NCI-H69 (cell line): ENCODE measurements around the gene ARHGAP8.
A peak's percentile ranks its signal among the peaks of the same experiment; 100 is the strongest.
"Not testable (repeated sequence)": the region's sequence is repeated elsewhere in the genome, so short reads cannot be mapped to it uniquely, and the experiment has no call there.

Source experiments
- DNase-seq: peaks from one replicate; lab custom pipeline; 2025; lab: John Stamatoyannopoulos, UW

Gene ARHGAP8

DNA sequence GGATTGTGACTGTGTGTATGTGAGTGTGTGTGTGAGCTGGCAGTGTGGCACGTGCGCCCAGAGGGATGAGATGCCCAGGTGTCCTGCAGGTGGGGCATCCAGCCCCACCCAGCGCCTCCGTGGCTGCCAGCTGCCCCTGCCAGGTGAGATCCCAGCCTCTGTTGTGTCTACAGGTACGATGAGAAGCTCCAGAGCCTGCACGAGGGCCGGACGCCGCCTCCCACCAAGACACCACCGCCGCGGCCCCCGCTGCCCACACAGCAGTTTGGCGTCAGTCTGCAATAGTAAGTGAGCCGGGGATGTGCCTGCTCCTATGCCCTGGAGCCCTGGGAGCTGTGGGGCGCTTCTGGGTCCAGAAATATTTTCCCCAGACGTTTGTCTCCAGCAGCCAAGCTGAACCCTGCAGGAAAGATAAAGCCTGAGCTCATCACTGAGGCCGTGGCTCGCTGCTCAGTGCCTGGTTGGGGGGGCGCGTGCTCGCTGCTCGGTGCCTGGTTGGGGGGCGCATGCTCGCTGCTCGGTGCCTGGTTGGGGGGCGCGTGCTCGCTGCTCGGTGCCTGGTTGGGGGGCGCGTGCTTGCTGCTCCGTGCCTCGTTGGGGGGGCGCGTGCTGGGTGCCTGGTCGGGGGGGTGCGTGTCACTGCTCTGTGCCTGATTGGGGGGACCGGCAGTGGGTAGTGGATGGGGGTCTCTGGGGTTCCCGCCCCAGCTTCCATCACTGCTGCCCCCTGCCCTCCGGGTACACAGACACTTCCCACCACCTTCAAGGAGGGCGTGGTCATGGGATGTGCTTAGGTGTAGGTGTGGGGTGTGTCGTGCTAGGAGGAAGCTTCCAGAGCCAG, 73.2 kb downstream of the ARHGAP8 start:
- DNase-seq: peak; percentile 35

DNA sequence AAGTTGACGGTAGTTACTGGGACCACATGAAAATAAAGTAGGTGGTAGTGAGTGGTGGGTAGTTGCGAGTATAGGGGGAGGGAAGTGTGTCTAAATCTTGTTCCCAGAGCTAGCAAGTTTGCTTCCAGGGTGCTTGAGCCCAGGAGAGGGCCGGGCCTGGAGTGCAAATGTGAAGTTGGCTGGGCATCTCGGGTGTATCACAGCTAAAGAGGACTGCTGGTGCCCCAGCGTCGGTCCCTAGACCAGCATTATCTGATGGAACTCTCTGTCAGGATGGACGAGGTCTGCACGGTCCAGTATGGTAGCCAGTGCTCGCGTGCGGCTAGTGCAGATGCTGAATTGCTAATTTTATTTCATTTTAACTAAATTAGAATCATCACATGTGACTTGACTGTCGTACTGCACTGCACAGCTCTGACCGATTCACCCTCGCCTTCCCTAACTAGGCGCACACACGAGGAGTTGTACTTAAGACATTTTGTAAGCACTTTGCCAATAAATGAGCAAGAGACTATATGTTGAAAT, 75.4 kb downstream of the ARHGAP8 start:
- no peak for DNase-seq

DNA sequence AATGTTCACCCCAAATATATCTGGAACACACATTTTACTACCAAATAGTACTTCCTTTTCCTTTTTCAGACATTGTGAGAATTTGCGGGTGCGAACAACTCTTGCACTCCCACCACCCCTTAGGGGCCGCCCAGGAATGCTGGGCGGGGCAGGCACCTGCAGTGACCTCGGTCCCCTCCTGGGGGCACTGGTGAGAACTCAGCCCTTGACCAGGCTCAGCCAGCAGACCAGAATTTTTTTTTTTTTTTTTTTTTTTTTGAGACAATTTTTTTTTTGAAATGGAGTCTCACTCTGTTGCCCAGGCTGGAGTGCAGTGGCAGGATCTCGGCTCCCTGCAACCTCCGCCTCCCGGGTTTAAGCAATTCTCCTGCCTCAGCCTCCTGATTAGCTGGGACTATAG, 75.8 kb downstream of the ARHGAP8 start:
- DNase-seq: peak; percentile 25

DNA sequence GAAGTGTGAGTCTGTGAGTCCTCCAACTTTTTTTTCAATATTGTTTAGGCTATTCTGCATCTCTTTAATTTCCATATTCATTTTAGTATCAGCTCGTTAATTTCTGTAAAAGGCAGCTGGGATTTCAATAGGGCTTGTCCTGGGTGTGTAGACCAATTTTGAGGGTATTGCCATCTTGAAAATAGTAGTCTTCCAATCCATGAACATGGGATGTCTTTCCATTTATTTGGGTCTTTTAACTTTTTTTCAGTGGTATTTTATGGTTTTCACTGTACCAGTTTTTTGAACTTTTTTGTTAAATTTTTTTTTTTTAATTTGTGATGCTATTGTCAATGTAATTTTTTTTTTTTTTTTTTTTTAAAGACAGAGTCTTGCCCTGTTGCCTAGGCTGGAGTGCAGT, 79.5 kb downstream of the ARHGAP8 start:
- no peak for DNase-seq

DNA sequence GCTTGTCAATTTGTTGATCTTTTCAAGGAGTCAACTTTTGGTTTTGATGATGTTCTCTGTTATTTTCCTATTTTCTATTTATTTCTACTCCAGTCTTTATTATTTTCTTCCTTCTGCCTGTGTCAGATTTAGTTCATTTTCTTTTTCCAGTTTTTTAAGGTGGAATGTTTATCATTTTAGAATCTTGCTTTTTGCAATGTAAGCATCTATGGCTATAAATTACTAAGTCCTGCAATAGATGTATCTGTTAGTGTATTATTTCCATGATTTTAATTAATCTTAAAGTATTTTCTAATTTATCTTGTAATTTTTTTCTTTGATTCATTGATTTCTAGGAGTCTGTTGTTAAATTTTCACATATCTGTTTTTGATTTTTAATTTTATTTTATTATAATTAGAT, 81.7 kb downstream of the ARHGAP8 start:
- no peak for DNase-seq

DNA sequence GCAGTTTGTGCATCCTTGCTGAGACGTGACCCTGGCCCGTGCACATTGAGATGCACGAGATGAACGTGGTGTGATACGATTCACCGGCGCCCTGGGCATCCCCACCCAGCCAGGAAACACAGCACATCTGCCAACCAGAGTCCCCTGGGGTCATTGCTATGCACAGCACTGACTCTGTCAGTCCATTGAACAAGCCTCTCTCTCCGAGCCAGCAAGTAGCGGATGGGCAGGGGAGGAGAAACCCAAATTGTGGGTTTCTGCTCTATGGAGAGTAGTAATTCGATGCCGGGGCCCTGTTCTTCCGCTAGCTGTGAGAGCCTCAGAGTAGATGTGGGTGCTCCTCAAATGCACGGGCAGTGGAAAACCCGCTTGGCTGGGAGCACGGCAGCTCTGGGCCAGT, 85.1 kb downstream of the ARHGAP8 start:
- DNase-seq: no peak

DNA sequence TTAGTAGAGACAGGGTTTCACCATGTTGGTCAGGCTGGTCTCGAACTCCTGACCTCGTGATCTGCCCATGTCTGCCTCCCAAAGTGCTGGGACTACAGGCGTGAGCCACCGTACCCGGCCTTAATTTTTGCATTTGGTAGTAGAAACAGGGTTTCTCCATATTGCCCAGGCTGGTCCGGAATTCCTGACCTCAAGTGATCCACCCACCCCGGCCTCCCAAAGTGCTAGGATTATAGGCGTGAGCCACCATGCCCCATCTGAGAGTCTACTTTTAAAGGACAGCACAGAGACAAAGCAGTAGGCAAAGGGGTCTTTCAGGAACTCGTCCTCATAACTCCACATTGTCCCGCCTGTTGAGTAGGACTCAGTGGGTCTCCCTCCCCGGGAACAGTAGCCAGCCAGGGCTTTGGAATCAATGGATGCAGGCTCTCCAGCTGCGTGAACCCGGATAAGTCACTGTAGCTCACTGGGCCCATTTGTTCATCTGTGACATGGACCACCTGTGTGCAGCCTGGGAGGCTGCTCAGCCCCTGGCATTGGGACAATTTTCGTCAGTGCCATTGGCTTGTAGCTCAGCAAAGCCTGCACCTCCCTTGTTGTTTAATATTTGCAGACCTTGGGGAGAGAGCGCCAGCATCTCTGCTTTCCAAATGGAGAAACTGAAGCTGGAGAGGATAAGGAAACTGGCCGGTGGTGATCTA, 86.1 kb downstream of the ARHGAP8 start:
- DNase-seq: no peak

DNA sequence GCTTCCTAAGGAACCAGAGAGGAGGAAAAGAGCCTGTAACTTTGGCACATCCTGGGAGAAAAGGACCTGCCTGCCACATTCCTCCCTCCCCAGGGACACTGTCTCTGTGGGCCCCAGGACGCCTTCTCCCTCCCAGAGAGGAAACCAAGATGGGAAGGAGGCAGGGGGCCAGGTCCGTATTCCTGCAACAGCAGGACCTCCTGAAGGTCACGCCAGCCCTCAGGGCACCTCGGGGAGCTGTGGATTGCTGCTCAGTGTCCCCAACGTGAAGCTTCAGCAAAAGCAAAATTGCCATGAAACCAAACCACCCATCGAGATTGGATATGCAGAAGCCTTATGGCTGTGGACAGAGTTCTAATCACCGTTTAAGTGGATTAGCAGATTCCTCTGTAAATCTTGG, 86.7 kb downstream of the ARHGAP8 start:
- no peak for DNase-seq

DNA sequence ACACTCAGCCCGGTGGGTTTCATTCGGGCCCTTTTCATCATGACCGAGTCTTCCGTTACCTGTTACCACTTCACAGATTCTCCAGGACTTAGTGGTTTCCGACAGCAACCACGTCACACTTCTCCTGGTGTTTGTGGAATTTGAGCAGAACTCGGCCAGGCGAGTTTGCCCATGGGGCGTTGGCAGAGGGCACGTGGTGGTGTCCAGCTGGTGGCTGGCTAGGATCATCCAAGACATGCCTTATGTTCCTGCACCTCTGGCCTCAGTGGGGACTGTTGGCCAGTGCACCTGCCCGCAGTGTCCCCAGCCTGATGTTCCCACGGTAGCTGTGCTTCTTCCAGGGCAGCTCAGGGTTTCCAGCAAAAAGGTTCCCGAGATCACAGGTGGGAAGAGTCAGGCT, 87.3 kb downstream of the ARHGAP8 start:
- no peak for DNase-seq

DNA sequence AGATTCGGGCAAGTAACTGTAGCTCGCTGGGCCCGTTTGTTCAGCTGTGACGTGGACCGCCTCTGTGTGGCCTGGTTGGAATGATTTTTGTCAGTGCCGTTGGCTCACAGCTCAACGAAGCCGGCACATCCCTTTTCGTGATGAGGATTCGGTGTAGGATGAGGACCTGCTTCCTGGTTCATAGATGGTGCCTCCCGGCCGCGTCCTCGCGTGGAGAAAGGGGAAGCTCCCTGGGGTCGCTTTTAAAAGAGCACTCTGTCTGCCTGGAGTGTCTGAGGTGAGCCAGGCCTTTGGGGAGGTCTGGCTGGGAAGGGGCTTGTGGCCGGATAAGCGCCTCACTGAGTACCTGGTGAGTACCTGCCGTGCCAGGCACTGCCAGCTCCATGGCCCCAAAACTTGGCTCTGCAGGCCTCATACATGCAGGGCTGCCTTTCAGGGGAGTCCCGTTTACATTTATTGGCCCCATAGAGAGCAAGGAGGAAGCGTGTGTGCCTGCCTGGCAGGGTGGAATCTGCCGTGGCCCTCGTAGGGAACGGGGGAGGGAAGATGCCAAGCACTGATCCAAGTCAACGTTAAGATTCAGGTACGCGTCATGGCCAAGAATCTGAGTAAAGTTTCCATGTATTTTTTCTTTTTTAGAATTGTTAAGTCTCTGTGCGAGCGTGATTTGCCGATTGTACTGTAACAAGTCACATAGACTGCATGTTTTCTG, 88.4 kb downstream of the ARHGAP8 start:
- DNase-seq: no peak

DNA sequence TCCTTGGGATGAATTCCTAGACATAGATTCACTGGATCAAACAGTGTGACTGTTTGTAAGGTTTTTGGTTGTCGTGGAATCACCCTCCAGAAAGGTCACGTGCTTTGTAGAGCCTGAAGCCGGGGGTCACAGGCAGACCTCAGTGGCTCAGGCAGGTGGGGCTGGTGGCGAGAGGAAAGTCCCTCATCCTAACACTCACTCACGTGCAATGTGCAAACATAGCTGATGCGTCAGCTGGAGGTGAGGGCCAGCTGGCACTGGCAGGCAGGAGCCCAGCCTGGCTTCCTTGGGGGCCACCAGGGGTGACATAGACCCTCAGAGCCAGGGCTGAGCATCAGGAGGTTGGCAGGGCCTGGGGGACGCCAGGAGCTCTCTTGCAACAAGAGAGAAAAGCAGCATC, 90.0 kb downstream of the ARHGAP8 start:
- no peak for DNase-seq

DNA sequence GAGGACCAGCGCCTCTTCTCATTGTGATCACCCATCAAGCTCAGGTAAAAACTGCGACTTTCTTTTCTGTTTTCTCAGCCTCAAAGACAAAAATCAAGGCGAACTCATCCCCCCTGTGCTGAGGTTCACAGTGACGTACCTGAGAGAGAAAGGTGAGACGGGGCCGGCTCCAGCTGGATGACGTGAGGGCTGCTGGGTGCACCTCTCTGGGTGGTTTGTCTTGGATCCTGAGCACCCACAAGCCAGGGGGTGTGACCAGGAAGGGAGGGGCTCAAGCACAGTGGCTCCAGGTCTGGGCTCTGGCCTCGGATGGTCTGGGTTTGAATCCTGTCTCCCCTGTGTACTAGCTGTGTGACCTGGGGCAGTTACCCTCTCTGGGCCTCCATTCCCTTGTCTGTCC, 92.8 kb downstream of the ARHGAP8 start:
- DNase-seq: no peak

DNA sequence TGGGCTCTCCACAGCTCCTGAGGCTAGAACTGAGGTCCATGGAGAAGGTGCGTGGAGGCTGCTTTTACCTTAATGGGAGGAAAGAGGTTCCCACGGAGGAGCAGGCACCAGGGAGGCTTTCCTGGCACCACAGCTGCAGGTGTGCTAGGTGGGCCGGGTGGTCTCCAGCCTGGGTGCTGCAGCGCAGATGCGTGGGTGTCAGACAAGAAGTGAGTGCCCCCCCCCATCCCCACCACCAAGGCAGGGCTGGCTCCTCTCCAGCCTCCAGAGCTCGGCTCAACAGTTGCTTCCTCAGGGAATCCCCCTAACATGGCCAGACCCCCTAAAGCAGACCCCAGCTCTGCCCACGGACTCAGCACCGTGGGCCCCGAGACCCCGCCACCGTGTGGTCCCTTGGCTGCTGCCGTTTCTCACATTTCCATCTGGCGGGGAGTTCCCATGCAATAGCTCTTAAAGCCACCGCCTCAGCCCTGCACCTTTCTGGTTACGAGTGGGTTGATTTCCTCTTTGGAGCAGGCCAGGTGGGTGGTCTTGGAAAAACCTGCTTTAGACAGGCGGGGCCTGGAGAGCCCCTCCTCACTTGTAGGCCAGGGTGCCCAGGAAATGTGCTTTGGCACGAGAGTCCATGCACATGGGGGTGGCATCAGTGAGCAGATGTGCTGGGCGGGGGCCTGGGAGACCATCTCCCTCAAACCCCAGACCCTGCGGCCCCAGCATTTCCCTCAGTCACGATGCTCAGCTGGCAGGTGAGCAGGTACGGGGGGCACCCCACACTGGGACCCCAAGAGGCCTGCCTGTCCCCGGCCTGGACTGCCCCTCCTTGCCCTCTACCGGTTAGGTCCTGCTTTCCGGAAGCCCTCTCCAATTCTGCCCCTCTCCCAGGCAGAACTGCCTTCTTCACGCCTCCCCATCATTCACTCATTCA, 93.7 kb downstream of the ARHGAP8 start:
- DNase-seq: no peak

DNA sequence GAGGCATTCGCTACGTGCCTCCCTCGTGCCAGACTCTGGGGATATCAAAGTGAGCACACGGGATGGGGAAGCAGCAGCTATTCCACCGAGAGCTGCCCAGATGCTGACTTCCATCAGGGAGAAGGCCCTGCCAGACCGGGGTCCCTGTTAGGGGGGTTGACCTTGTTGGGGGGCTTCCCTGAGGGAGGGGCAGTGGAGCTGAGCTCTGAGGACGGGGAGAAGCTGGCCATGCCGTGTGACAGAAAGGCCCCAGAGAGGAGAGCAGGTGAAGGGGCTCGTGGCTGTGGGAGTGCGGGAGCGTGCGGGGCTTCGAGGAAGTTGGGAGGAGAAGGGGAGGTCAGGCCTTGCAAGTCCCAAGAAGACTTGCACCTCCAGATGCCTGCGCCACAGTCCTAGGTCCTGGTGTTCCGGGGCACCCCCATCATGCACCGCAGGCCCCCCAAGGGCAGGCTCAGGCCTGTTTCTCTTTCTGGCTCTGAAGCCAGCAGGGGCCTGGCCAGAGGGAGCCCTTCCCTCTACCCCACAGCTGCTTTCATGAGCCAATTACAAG, 94.4 kb downstream of the ARHGAP8 start:
- DNase-seq: no peak

DNA sequence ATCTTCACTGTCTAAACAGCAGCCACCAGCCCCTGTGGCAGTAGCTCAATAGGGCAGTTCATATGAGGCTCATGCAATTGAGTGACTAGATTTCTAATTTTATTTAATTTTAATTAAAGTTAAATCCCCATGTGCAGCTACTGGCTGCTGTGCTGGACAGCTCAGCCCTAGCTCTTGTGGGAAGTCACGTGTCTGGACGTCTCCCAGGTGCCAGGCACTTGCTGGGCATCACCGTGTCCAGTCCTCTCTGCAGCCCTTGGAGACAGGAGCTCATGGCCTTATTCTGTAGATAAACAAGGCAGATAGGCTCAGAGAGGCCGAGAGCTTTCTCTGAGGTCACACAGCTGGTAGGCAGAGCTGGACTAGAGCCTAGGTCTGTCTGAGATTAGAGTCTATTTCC, 95.0 kb downstream of the ARHGAP8 start:
- no peak for DNase-seq

DNA sequence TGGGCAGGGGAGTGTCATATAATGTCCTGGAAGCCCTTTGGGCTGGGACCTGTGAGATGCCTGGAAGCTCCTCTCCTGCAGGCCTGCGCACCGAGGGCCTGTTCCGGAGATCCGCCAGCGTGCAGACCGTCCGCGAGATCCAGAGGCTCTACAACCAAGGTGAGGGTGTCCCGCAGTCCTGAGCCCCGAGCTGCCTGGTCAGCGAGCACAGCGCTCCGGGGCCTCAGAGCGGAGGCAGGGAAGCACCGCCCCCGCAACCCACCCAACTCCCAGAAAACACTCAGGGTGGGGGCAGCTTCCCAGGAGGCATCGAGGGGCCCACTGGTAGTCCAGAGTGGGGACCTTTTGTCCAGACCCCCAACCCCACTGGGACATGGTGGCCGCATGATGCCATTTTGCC, 95.5 kb downstream of the ARHGAP8 start:
- no peak for DNase-seq

DNA sequence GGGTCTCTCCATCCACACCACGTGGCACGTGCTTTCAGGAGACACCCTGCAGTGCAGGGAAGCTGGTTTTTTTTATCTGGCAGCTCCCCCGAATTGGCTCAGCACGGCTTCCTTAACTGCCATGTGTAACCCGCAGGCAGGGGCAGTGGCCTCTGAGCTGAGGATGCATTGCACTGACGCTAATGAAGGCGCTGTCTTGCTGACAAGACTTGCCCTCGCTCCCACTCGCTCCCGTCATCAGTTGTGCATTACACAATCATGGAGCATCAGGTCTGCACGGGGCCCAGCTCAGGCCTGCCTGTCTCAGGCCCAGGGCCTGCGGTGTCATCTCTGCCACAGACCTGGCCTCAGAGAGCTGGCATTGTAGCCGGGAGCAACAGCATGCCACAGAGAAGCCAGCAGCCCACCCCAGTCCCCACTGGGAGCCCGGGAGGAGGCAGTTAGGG, 95.9 kb downstream of the ARHGAP8 start:
- DNase-seq: no peak

DNA sequence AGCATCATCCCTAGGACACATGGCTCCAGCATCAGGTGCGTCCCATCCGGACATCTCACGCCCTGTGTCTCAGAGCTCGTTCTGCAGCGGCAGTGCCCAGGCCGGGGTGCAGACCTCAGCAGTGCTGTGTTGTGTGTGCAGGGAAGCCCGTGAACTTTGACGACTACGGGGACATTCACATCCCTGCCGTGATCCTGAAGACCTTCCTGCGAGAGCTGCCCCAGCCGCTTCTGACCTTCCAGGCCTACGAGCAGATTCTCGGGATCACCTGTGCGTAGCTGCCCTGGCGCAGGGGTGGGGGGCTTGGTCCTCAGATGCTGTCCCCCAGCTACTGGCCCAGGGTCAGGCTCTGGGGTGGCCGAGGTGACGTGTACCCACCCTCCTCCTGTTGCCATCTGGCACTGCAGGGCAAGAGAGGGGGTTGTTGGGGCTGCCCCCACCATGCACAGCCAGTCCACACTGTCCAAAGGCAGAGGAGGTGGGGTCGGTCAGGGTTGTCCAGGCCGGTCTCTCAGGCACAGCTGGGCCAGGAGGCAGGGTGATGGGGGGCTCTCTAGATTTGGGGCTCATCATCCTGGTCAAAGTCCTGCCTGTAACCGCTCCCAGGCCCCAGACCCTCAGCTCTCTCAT, 96.5 kb downstream of the ARHGAP8 start:
- no peak for DNase-seq

DNA sequence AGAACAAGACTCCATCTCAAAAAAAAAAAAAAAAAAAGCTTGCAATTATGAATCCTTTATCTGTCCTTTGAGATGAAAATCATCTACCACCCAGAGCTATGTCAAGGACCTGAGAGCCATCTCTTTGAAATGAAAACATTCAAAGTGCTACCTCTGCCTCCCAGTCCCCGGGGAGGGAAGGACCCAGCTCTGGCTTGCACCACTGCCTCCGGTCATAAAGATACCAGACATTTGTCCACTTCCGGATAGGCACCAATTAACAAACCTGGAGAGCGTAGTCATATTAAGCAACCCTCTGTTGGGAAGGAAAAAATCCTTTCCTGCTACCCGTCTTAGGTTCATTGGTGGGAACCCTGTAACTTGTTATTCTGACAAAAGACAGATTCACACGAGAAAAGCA, 98.6 kb downstream of the ARHGAP8 start:
- no peak for DNase-seq

DNA sequence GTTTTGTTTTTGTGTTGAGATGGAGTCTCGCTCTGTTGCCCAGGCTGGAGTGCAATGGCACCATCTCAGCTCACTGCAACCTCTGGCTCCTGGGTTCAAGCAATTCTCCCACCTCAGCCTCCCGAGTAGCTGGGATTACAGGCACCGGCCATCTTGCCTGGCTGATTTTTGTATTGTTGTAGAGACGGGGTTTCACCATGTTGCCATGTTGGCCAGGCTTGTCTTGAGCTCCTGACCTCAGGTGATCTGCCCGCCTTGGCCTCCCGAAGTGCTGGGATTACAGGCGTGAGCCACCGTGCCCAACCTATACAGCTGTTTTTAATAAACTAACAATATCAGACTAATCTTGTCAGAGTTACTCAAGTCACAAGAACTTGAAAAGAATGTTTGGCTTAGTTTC, 102.3 kb downstream of the ARHGAP8 start:
- not testable (repeated sequence) for DNase-seq

DNA sequence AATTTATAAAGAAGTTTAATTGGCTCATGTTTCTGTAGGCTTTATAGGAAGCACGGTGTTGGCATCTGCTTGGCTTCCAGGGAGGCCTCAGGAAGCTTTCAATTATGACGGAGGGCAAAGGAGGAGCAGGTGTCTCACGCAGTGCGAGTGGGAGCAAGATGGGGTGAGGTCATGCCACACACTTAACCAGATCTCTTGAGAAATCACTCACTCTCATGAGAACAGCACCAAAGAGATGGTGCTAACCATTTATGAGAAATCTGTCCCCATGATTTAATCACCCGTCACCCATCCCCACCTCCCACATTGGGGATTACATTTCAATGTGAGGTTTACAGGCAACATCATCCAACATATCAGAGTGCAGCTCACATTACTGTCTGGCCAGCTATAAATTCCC, 103.5 kb downstream of the ARHGAP8 start:
- no peak for DNase-seq
